ENCODE data around the gene CD101. TPM values are rescaled to one million over a fixed set of nuclear protein-coding genes. Genes with fewer than 3 reads are reported as not detected.

The CD101 gene, protein sequence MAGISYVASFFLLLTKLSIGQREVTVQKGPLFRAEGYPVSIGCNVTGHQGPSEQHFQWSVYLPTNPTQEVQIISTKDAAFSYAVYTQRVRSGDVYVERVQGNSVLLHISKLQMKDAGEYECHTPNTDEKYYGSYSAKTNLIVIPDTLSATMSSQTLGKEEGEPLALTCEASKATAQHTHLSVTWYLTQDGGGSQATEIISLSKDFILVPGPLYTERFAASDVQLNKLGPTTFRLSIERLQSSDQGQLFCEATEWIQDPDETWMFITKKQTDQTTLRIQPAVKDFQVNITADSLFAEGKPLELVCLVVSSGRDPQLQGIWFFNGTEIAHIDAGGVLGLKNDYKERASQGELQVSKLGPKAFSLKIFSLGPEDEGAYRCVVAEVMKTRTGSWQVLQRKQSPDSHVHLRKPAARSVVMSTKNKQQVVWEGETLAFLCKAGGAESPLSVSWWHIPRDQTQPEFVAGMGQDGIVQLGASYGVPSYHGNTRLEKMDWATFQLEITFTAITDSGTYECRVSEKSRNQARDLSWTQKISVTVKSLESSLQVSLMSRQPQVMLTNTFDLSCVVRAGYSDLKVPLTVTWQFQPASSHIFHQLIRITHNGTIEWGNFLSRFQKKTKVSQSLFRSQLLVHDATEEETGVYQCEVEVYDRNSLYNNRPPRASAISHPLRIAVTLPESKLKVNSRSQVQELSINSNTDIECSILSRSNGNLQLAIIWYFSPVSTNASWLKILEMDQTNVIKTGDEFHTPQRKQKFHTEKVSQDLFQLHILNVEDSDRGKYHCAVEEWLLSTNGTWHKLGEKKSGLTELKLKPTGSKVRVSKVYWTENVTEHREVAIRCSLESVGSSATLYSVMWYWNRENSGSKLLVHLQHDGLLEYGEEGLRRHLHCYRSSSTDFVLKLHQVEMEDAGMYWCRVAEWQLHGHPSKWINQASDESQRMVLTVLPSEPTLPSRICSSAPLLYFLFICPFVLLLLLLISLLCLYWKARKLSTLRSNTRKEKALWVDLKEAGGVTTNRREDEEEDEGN
- 0.08 and 0.75 TPM in 2 replicates for total RNA-seq

DNA sequence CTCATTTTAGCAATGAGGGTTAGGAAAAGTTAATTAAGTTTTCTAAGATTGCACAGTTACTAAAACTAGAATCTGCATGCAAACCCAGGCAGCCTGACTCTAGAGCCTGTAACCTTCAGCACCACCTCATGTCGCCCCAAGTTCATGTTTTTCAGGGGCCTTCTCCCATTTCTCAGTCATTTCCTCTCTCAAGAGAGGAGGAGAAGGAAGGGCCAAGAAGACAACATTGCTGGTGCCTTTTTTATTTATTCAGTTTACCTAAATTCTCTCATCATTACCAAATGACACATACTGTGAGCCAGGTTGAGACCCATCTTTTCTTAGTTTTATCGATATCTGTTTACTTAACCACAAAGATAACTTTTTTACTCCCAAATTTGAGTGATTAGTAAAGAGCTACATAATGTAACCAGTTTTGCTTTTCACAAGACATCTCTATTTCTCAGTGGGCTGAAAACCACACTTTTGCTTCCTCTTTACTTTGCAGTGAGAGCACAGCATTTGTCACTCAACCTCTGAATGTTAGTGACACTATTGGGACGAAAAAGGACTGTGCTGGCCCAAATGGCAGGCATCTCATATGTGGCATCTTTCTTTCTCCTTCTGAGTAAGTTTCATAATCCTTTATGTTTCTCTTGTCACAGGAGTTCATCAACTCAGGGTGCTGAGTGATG lies at the start of gene CD101:
TSS of gene CD101 (plus strand) at position 507 of the 674 bp plus-strand sequence. CDS start at position 565, 58 bp downstream.
- Histone ChIP-seq H3K27me3 (ENCODE audit: control insufficient read depth, insufficient read depth, low read length) (no peaks in the 10 kb centered on the region), H3K4me3 (ENCODE audit: low read depth, low read length) (no peak within 1 kb of the TSS), H3K36me3 (ENCODE audit: control insufficient read depth, insufficient read depth, low read length) (no peaks in the 10 kb centered on the region)
- DNase-seq (ENCODE audit: low read depth), result no peak
- TF ChIP-seq, protein P1, sequence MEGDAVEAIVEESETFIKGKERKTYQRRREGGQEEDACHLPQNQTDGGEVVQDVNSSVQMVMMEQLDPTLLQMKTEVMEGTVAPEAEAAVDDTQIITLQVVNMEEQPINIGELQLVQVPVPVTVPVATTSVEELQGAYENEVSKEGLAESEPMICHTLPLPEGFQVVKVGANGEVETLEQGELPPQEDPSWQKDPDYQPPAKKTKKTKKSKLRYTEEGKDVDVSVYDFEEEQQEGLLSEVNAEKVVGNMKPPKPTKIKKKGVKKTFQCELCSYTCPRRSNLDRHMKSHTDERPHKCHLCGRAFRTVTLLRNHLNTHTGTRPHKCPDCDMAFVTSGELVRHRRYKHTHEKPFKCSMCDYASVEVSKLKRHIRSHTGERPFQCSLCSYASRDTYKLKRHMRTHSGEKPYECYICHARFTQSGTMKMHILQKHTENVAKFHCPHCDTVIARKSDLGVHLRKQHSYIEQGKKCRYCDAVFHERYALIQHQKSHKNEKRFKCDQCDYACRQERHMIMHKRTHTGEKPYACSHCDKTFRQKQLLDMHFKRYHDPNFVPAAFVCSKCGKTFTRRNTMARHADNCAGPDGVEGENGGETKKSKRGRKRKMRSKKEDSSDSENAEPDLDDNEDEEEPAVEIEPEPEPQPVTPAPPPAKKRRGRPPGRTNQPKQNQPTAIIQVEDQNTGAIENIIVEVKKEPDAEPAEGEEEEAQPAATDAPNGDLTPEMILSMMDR (IDR thresholded peaks at IDR 0.05; ENCODE audit: insufficient read depth, low read length, poor library complexity, severe bottlenecking), result no peak

DNA sequence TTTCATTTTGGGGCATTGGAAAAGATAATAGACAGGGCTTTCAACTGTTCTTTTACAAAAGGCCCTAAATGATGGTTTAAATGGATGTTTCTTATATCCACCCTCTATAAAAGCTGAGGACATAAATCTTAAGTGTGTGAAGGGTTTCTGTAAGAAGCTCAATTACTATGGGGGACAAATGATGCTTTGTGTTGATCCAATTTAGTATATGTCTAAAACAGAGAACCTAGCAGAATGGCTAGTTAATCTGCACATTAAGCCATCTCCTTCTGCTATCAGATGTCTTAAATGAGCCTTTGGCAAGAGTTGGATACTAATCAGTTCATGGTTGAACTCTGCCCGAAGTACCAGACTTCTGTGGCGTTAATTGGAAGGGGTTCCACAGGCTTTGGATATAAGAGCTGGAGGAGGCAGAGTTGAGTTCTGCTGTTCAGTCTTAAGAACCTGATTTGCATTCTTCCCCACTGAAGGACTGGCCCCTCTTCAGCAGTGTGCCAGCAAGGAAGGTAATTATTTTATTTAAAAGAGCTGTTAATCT lies 48.8 kb upstream of the CD101 start:
- Histone ChIP-seq H3K4me3 (ENCODE audit: low read depth, low read length) (no peak overlapping the region), H3K27me3 (ENCODE audit: control insufficient read depth, insufficient read depth, low read length) (no peaks in the 10 kb centered on the region), H3K36me3 (ENCODE audit: control insufficient read depth, insufficient read depth, low read length) (peaks cover 4% of the 10 kb centered on the region)
- no peak for DNase-seq (ENCODE audit: low read depth)
- TF ChIP-seq, protein P1 (IDR thresholded peaks at IDR 0.05; ENCODE audit: insufficient read depth, low read length, poor library complexity, severe bottlenecking), result no peak

DNA sequence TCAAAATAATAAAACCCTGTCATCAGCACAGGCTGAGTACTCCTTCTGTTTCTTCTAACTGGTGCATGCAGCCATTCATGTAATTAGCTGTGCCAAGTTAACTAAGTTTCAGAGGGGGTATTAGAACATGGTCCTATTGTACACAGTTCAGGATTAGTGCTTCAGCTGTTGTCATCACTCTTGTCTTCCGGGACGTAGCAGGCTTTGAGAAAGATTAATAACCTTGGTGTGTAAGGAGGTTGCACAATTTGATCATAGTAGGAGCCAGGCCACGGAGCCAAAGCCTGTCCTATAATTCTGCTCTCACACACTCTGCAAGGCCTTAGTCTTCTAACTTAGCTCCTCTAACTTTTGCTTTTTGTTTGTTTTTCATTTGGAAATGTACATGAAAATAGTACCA lies 47.1 kb upstream of the CD101 start:
- H3K36me3 ChIP-seq (ENCODE audit: control insufficient read depth, insufficient read depth, low read length), result peaks cover 2% of the 10 kb centered on the region
- H3K4me3 ChIP-seq (ENCODE audit: low read depth, low read length), result no peak overlapping the region
- DNase-seq (ENCODE audit: low read depth), result no peak
- TF ChIP-seq, protein P1 (IDR thresholded peaks at IDR 0.05; ENCODE audit: insufficient read depth, low read length, poor library complexity, severe bottlenecking), result no peak
- no peaks in the 10 kb centered on the region for H3K27me3 ChIP-seq (ENCODE audit: control insufficient read depth, insufficient read depth, low read length)

DNA sequence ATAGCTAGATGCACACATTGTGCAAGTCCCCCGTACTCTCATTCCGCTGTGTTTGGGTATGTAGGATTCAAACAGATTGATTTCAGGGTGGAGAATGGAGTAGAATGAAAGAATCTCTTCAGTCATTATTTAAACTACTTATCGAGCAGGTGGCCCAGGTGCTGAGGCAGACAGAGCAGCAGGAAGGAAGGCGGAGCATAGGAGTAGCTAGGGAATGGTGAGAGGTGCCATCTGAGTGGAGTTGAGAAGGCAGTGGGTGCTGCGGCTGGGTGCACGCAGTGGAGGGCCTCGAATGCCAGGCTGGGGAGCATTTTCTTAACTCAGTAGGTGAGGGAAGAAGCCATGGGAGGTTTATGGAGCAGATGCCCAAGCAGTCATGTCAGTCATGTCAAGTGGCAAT lies 45.2 kb upstream of the CD101 start:
- no peak overlapping the region for H3K4me3 ChIP-seq (ENCODE audit: low read depth, low read length)
- TF ChIP-seq, protein P1 (IDR thresholded peaks at IDR 0.05; ENCODE audit: insufficient read depth, low read length, poor library complexity, severe bottlenecking), result no peak
- H3K36me3 ChIP-seq (ENCODE audit: control insufficient read depth, insufficient read depth, low read length), result no peaks in the 10 kb centered on the region
- no peaks in the 10 kb centered on the region for H3K27me3 ChIP-seq (ENCODE audit: control insufficient read depth, insufficient read depth, low read length)
- no peak for DNase-seq (ENCODE audit: low read depth)

DNA sequence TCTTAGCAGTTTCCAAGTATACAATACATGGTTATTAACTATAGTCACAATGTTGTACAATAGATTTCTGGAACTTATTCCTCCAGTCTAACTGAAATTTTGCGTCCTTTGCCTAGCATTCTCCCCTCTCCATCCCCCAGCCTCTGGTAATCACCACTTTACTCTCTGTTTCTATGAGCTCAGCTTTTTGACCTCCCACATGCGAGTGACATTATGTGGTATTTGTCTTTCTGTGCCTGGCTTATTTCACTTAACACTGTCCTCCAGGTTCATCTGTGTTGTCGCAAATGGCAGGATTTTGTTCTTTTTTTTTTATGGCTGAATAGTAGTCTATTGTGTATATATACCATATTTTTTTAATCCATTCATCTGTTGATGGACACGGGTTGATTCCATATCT lies 43.9 kb upstream of the CD101 start:
- TF ChIP-seq, protein P1 (IDR thresholded peaks at IDR 0.05; ENCODE audit: insufficient read depth, low read length, poor library complexity, severe bottlenecking), result no peak
- no peaks in the 10 kb centered on the region for H3K36me3 ChIP-seq (ENCODE audit: control insufficient read depth, insufficient read depth, low read length)
- no peak overlapping the region for H3K4me3 ChIP-seq (ENCODE audit: low read depth, low read length)
- H3K27me3 ChIP-seq (ENCODE audit: control insufficient read depth, insufficient read depth, low read length), result no peaks in the 10 kb centered on the region
- DNase-seq (ENCODE audit: low read depth), result no peak

Measured in kidney epithelial cell (primary cell).